ENCODE data around the gene PCSK6. TPM values are rescaled to one million over a fixed set of nuclear protein-coding genes. Genes with fewer than 3 reads are reported as not detected.
"Not testable (repeated sequence)": the region's sequence is repeated elsewhere in the genome, so short reads cannot be mapped to it uniquely, and the experiment has no call there.

Gene PCSK6
- total RNA-seq, 1 donor from 2014 or later = 33.8 TPM

- intact Hi-C loops (cut with DNase I) = no loop called here
- ATAC-seq (no peak), DNase-seq (ENCODE audit: missing footprints) (no peak)
These were observed 14.5 kb downstream of the PCSK6 start for GRCh38 chr15:101474983-101475382.

- no peak for ATAC-seq
- no peak for DNase-seq (ENCODE audit: missing footprints)
- intact Hi-C loops (cut with DNase I) = no loop called here
These were observed 15.3 kb downstream of the PCSK6 start for GRCh38 chr15:101474233-101474632.

GRCh38 chr15:101472033-101472432 lies 17.5 kb downstream of the PCSK6 start:
- ATAC-seq (no peak), DNase-seq (ENCODE audit: missing footprints) (no peak)
- intact Hi-C loops (cut with DNase I) = no loop called here

GRCh38 chr15:101470548-101471239 lies 18.8 kb downstream of the PCSK6 start:
- DNase-seq (ENCODE audit: missing footprints) (no peak), ATAC-seq (no peak)
- intact Hi-C loops (cut with DNase I) = no loop called here

- ATAC-seq (peak; percentile 80), DNase-seq (ENCODE audit: missing footprints) (no peak)
- intact Hi-C loops (cut with DNase I) = no loop called here
These were observed 19.8 kb downstream of the PCSK6 start for GRCh38 chr15:101469520-101470288.

GRCh38 chr15:101466188-101466587 lies 23.3 kb downstream of the PCSK6 start:
- intact Hi-C loops (cut with DNase I) = no loop called here
- no peak for ATAC-seq
- DNase-seq (ENCODE audit: missing footprints) = no peak

- intact Hi-C loops (cut with DNase I) = no loop called here
- DNase-seq (ENCODE audit: missing footprints) = no peak
- ATAC-seq = no peak
These were observed 24.4 kb downstream of the PCSK6 start for GRCh38 chr15:101464999-101465669.

- intact Hi-C loops (cut with DNase I) = no loop called here
- ATAC-seq (peak; percentile 17), DNase-seq (ENCODE audit: missing footprints) (no peak)
These were observed 25.1 kb downstream of the PCSK6 start for GRCh38 chr15:101464256-101464998.

- DNase-seq (ENCODE audit: missing footprints); ATAC-seq; intact Hi-C loops (cut with DNase I): not testable (repeated sequence)
These were observed 25.8 kb downstream of the PCSK6 start for GRCh38 chr15:101463696-101464095.

GRCh38 chr15:101463270-101463669 lies 26.2 kb downstream of the PCSK6 start:
- no peak for ATAC-seq
- intact Hi-C loops (cut with DNase I) = no loop called here
- no peak for DNase-seq (ENCODE audit: missing footprints)

- intact Hi-C loops (cut with DNase I) = no loop called here
- DNase-seq (ENCODE audit: missing footprints) (no peak), ATAC-seq (no peak)
These were observed 28.4 kb downstream of the PCSK6 start for GRCh38 chr15:101461097-101461496.

GRCh38 chr15:101459579-101460300 lies 29.8 kb downstream of the PCSK6 start:
- DNase-seq (ENCODE audit: missing footprints) (no peak), ATAC-seq (no peak)
- intact Hi-C loops (cut with DNase I) = no loop called here

GRCh38 chr15:101458908-101459578 lies 30.5 kb downstream of the PCSK6 start:
- DNase-seq (ENCODE audit: missing footprints) (peak; percentile 63), ATAC-seq (peak; percentile 76)
- intact Hi-C loops (cut with DNase I) = no loop called here

- DNase-seq (ENCODE audit: missing footprints) (peak; percentile 59), ATAC-seq (no peak)
- intact Hi-C loops (cut with DNase I) = no loop called here
These were observed 31.2 kb downstream of the PCSK6 start for GRCh38 chr15:101458158-101458900.

- intact Hi-C loops (cut with DNase I) = no loop called here
- DNase-seq (ENCODE audit: missing footprints) (peak; percentile 9), ATAC-seq (no peak)
These were observed 31.8 kb downstream of the PCSK6 start for GRCh38 chr15:101457696-101458095.

GRCh38 chr15:101456057-101456739 lies 33.3 kb downstream of the PCSK6 start:
- no peak for DNase-seq (ENCODE audit: missing footprints)
- no peak for ATAC-seq
- intact Hi-C loops (cut with DNase I) = no loop called here

Data from Right ventricle myocardium inferior (tissue), 1 donor.